HepG2 (cell line): ENCODE results near the gene GLYAT. TPM values are rescaled to one million over a fixed set of nuclear protein-coding genes. Genes with fewer than 3 reads are reported as not detected.

ENCODE experiments used
- ELF3 ChIP-seq: IDR thresholded peaks from 2 replicates; pipeline ENCODE4 v1.6.1; 2016; ENCODE audit warnings: missing genetic modification reagents, missing compliant biosample characterization
- GFI1 ChIP-seq: sonication (generic); formaldehyde crosslinking; IDR thresholded peaks from 2 replicates; pipeline ENCODE4 v1.5.0; 2020; ENCODE audit warnings: missing genetic modification reagents, mild to moderate bottlenecking, borderline replicate concordance
- MAFK ChIP-seq, 2 experiments: IDR thresholded peaks in 1 of 2; conservative IDR thresholded peaks in 1 of 2; 2 replicates each; pipeline ENCODE4 v1.6.1; 2011; ENCODE audit warnings: improper control_type of control experiment in 2 of 2, low read length in 2 of 2
- MLLT10 ChIP-seq: sonication (generic); formaldehyde crosslinking; IDR thresholded peaks from 2 replicates; pipeline ENCODE4 v1.4.0; 2020; ENCODE audit warnings: missing genetic modification reagents
- NR2C2 ChIP-seq: sonication (generic); formaldehyde crosslinking; IDR thresholded peaks from 2 replicates; pipeline ENCODE4 v1.4.0; 2020; ENCODE audit warnings: missing genetic modification reagents, mild to moderate bottlenecking, moderate library complexity, borderline replicate concordance
- NR2F1 ChIP-seq, 2 experiments: fragments of 450-650 bp in 1 of 2; formaldehyde crosslinking in 1 of 2; IDR thresholded peaks; 2 replicates each; pipeline versions ENCODE4 v1.5.0 to v1.6.1; 2016 to 2020; ENCODE audit warnings: mild to moderate bottlenecking in 1 of 2, missing compliant biosample characterization in 1 of 2, missing genetic modification reagents in 1 of 2, moderate library complexity in 1 of 2
- SSRP1 ChIP-seq: IDR thresholded peaks from 2 replicates; pipeline ENCODE4 v1.6.1; 2016; ENCODE audit warnings: control low read depth
- TCF7L2 ChIP-seq: IDR thresholded peaks from 2 replicates; pipeline ENCODE4 v1.6.1; 2011; ENCODE audit warnings: mild to moderate bottlenecking, low read depth, low read length, moderate library complexity
- XRCC5 ChIP-seq: fragments of 200-400 bp; formaldehyde crosslinking; optimal IDR thresholded peaks from 2 replicates; pipeline ENCODE3; 2017; ENCODE audit warnings: mild to moderate bottlenecking, low read length
- YY1 ChIP-seq: IDR thresholded peaks from 2 replicates; pipeline ENCODE4 v1.6.1; 2011; ENCODE audit warnings: low read length, low read depth, moderate library complexity, mild to moderate bottlenecking; ENCODE audit not compliant: insufficient read depth, insufficient replicate concordance
- ZNF18 ChIP-seq: sonication (generic); formaldehyde crosslinking; IDR thresholded peaks from 2 replicates; pipeline ENCODE4 v1.8.0; 2022; ENCODE audit warnings: mild to moderate bottlenecking, missing genetic modification reagents; ENCODE audit not compliant: insufficient replicate concordance
- ZNF274 ChIP-seq: sonication (generic); formaldehyde crosslinking; IDR thresholded peaks from 2 replicates; pipeline ENCODE4 v1.5.1; 2020; ENCODE audit warnings: mild to moderate bottlenecking, missing genetic modification reagents
- ZNF275 ChIP-seq: sonication (generic); formaldehyde crosslinking; IDR thresholded peaks from 2 replicates; pipeline ENCODE4 v1.8.0; 2022; ENCODE audit warnings: missing genetic modification reagents, mild to moderate bottlenecking, inconsistent platforms, borderline replicate concordance
- ZNF296 ChIP-seq: sonication (generic); formaldehyde crosslinking; conservative IDR thresholded peaks from 2 replicates; pipeline ENCODE4 v1.5.0; 2020; ENCODE audit warnings: mild to moderate bottlenecking, missing genetic modification reagents
- ZNF549 ChIP-seq: sonication (generic); formaldehyde crosslinking; IDR thresholded peaks from 2 replicates; pipeline ENCODE4 v1.5.0; 2020; ENCODE audit warnings: missing genetic modification reagents
- ZNF652 ChIP-seq: IDR thresholded peaks from 2 replicates; pipeline ENCODE4 v1.6.1; 2016; ENCODE audit warnings: low read depth, borderline replicate concordance
- ZNF674 ChIP-seq: sonication (generic); formaldehyde crosslinking; IDR thresholded peaks from 2 replicates; pipeline ENCODE4 v1.5.0; 2020; ENCODE audit warnings: low read depth, mild to moderate bottlenecking, missing genetic modification reagents
- ZNF704 ChIP-seq: sonication (generic); formaldehyde crosslinking; IDR thresholded peaks from 2 replicates; pipeline ENCODE4 v1.8.1; 2023; ENCODE audit warnings: mild to moderate bottlenecking, inconsistent platforms, moderate library complexity, missing genetic modification reagents, borderline replicate concordance
- ZNF724P ChIP-seq: sonication (generic); formaldehyde crosslinking; IDR thresholded peaks from 2 replicates; pipeline ENCODE4 v1.8.0; 2022; ENCODE audit warnings: missing genetic modification reagents, borderline replicate concordance
- polyA plus RNA-seq, 8 experiments: library from polyadenylated mRNA; depleted of rRNA in 3 of 8; stranded (reverse) in 7 of 8; unstranded in 1 of 8; fragments of >200 nt; fragmentation: Illumina TruSeq in 4 of 8; extraction: Trizol in 4 of 8; gene quantifications; 2 replicates each; pipeline versions ENCODE4 v1.2.1 to v1.2.3, GENCODE V29; 2011 to 2016; ENCODE audit warnings: low read depth in 4 of 8, missing spikeins in 1 of 8, mixed read lengths in 1 of 8; ENCODE audit not compliant: insufficient read depth in 1 of 8
- total RNA-seq, 5 experiments: library from RNA; depleted of rRNA; stranded (reverse); fragments of >200 nt; fragmentation: Illumina TruSeq; extraction: Trizol; gene quantifications; 2 replicates each; pipeline ENCODE4 v1.2.3, GENCODE V29; 2016; ENCODE audit warnings: low read depth in 1 of 5
- TF ChIP-seq, protein P1 (sequence below): sonication (generic); formaldehyde crosslinking; IDR thresholded peaks from 2 replicates; pipeline ENCODE4 v1.5.0; 2020; ENCODE audit warnings: missing genetic modification reagents, mild to moderate bottlenecking, borderline replicate concordance
- TF ChIP-seq, protein P2 (sequence below): sonication (generic); formaldehyde crosslinking; IDR thresholded peaks from 2 replicates; pipeline ENCODE4 v1.8.1; 2022; ENCODE audit warnings: low read depth, mild to moderate bottlenecking, missing genetic modification reagents

Gene GLYAT
- total and polyA plus RNA-seq, 2 of the 13 experiments (the other 11 are each of a cell fraction or from before 2014, with no cell fraction given) = not detected

DNA sequence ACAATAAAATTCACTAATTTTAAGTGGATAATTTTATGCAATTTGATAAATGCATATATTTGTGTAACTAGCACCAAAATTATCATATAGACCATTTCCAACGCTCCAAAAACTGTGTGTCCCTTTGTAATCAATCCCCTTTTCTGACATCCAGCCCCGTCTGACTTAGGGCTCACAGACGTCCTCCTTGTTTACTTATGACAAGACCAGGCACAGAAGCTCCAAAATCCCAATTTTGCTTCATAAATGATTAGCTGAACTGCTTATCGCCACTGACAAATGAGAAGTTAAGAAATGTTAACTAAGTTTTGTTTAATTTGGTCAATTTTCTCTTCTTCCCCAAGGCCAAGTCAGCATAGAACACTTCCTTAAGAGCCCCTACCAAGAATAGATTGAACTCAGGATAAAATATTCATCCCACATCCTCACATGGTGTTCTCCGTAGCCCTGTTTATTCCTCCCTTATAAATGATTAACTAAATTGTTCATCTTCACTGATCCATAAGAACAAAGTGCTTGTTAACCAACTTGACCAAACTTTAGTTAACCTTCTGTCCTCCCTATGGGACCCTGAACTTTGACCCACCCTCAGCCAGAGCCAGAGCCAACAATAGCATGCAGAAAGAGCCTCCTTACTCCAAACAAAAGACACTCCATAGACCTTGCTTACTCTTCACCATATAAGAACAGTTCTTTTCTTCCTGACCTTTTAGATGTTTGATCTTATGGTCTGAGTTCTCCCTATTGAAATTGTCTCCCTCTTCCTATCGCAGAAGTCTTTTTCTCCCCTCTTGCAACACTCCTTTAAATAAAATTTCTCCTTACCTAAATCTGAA is 30.8 kb upstream of the GLYAT start (continued):
- TF ChIP-seq ZNF275 (CRISPR knock-in tag) (no peak), ZNF18 (CRISPR knock-in tag) (no peak), ZNF274 (CRISPR knock-in tag) (no peak), TCF7L2 (no peak), SSRP1 (CRISPR knock-in tag) (no peak), ZNF674 (CRISPR knock-in tag) (no peak), MAFK (conservative IDR thresholded peaks at IDR 0.05 in 1 of 2, IDR thresholded peaks at IDR 0.05 in 1 of 2; ENCODE audit: low read length in 2 of 2) (no peak), NR2C2 (CRISPR knock-in tag) (peak; percentile 93), YY1 (no peak), ZNF724P (no peak), ZNF704 (CRISPR knock-in tag) (no peak), ZNF652 (CRISPR knock-in tag) (peak; percentile 47; the same call in 1 of the 2 replicates), NR2F1 (CRISPR knock-in tag; IDR thresholded peaks at IDR 0.05) (peak; percentile 78 to 90), GFI1 (no peak), MLLT10 (no peak), ZNF549 (CRISPR knock-in tag) (no peak), ELF3 (CRISPR knock-in tag) (0 out of 2 replicates have a peak, but pooled peaks have one; percentile 30), XRCC5 (no peak), ZNF296 (CRISPR knock-in tag) (no peak)
- TF ChIP-seq, protein P1, sequence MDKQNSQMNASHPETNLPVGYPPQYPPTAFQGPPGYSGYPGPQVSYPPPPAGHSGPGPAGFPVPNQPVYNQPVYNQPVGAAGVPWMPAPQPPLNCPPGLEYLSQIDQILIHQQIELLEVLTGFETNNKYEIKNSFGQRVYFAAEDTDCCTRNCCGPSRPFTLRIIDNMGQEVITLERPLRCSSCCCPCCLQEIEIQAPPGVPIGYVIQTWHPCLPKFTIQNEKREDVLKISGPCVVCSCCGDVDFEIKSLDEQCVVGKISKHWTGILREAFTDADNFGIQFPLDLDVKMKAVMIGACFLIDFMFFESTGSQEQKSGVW (CRISPR knock-in tag) = no peak
- TF ChIP-seq, protein P2, sequence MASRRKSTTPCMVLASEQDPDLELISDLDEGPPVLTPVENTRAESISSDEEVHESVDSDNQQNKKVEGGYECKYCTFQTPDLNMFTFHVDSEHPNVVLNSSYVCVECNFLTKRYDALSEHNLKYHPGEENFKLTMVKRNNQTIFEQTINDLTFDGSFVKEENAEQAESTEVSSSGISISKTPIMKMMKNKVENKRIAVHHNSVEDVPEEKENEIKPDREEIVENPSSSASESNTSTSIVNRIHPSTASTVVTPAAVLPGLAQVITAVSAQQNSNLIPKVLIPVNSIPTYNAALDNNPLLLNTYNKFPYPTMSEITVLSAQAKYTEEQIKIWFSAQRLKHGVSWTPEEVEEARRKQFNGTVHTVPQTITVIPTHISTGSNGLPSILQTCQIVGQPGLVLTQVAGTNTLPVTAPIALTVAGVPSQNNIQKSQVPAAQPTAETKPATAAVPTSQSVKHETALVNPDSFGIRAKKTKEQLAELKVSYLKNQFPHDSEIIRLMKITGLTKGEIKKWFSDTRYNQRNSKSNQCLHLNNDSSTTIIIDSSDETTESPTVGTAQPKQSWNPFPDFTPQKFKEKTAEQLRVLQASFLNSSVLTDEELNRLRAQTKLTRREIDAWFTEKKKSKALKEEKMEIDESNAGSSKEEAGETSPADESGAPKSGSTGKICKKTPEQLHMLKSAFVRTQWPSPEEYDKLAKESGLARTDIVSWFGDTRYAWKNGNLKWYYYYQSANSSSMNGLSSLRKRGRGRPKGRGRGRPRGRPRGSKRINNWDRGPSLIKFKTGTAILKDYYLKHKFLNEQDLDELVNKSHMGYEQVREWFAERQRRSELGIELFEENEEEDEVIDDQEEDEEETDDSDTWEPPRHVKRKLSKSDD (CRISPR knock-in tag) = no peak
